Astrocyte (in vitro differentiated cells and primary cell): ENCODE measurements around the gene ETV6. TPM values are rescaled to one million over a fixed set of nuclear protein-coding genes. Genes with fewer than 3 reads are reported as not detected.

Experiments used
- DNase-seq: peaks from one replicate; pipeline ENCODE4 v3.0.0-alpha.2; 2010; ENCODE audit warnings: low read depth
- FAIRE-seq: peaks from 2 replicates; lab custom pipeline; 2011; peaks lifted over from hg19 to GRCh38; lab: Jason Lieb, UNC
- H2AFZ ChIP-seq: 2 replicates; pipeline ENCODE4 v1.6.0; 2012; ENCODE audit warnings: low read depth, low read length, inconsistent platforms
- H3K27ac ChIP-seq: 2 replicates; pipeline ENCODE4 v1.5.1; 2011; ENCODE audit warnings: low read depth, low read length, inconsistent platforms
- H3K27me3 ChIP-seq: 2 replicates; pipeline ENCODE4 v1.6.0; 2011; ENCODE audit warnings: low read length, inconsistent platforms; ENCODE audit not compliant: insufficient read depth
- H3K36me3 ChIP-seq: 2 replicates; pipeline ENCODE4 v1.5.1; 2011; ENCODE audit warnings: low read length, inconsistent platforms; ENCODE audit not compliant: insufficient read depth
- H3K4me1 ChIP-seq: 2 replicates; pipeline ENCODE4 v1.5.1; 2011; ENCODE audit warnings: low read length, inconsistent platforms; ENCODE audit not compliant: insufficient read depth
- H3K4me2 ChIP-seq: 2 replicates; pipeline ENCODE4 v1.6.0; 2012; ENCODE audit warnings: low read length, inconsistent platforms
- H3K4me3 ChIP-seq: 2 replicates; pipeline ENCODE4 v1.5.1; 2011; ENCODE audit warnings: low read depth, mild to moderate bottlenecking, low read length, inconsistent platforms; ENCODE audit not compliant: insufficient read depth
- H3K79me2 ChIP-seq: 2 replicates; pipeline ENCODE4 v1.6.0; 2012; ENCODE audit warnings: mild to moderate bottlenecking, low read length, inconsistent platforms; ENCODE audit not compliant: insufficient read depth
- H3K9ac ChIP-seq: 2 replicates; pipeline ENCODE4 v1.6.0; 2012; ENCODE audit warnings: mild to moderate bottlenecking, low read length, inconsistent platforms
- H3K9me3 ChIP-seq: 2 replicates; pipeline ENCODE4 v1.5.1; 2012; ENCODE audit warnings: low read depth, mild to moderate bottlenecking, low read length, inconsistent platforms; ENCODE audit not compliant: insufficient read depth
- H4K20me1 ChIP-seq: 2 replicates; pipeline ENCODE4 v1.6.0; 2012; ENCODE audit warnings: low read length, inconsistent platforms; ENCODE audit not compliant: insufficient read depth
- H3K27ac Mint-ChIP-seq: one replicate; pipeline ENCODE4 v1.8.0; 2021; ENCODE audit warnings: mild to moderate bottlenecking, mixed read lengths; ENCODE audit not compliant: unreplicated experiment
- H3K27me3 Mint-ChIP-seq: one replicate; pipeline ENCODE4 v1.8.0; 2021; ENCODE audit warnings: low read depth, mixed read lengths; ENCODE audit not compliant: unreplicated experiment
- H3K36me3 Mint-ChIP-seq: one replicate; pipeline ENCODE4 v1.8.0; 2021; ENCODE audit warnings: low read depth, mixed read lengths; ENCODE audit not compliant: unreplicated experiment
- H3K4me1 Mint-ChIP-seq: one replicate; pipeline ENCODE4 v1.8.0; 2021; ENCODE audit warnings: low read depth, mixed read lengths; ENCODE audit not compliant: unreplicated experiment
- H3K4me3 Mint-ChIP-seq: one replicate; pipeline ENCODE4 v1.8.0; 2021; ENCODE audit warnings: mild to moderate bottlenecking, moderate library complexity, mixed read lengths; ENCODE audit not compliant: unreplicated experiment
- H3K9me3 Mint-ChIP-seq: one replicate; pipeline ENCODE4 v1.8.0; 2021; ENCODE audit warnings: mild to moderate bottlenecking, mixed read lengths; ENCODE audit not compliant: unreplicated experiment
- CTCF ChIP-seq: IDR thresholded peaks from 2 replicates; pipeline ENCODE4 v1.5.1; 2011; ENCODE audit warnings: low read depth, mild to moderate bottlenecking, inconsistent platforms, low read length, moderate library complexity; ENCODE audit not compliant: insufficient read depth
- EZH2 ChIP-seq: IDR thresholded peaks from 2 replicates; pipeline ENCODE4 v1.6.1; 2012; ENCODE audit warnings: mild to moderate bottlenecking, low read length, inconsistent platforms; ENCODE audit not compliant: insufficient read depth
- total RNA-seq: library from RNA; stranded (reverse); gene quantifications from 2 replicates; pipeline ENCODE4 v1.2.1, GENCODE V29; 2021

The ETV6 gene
- total RNA-seq, 1 donor from 2014 or later = 41.2 TPM

DNA sequence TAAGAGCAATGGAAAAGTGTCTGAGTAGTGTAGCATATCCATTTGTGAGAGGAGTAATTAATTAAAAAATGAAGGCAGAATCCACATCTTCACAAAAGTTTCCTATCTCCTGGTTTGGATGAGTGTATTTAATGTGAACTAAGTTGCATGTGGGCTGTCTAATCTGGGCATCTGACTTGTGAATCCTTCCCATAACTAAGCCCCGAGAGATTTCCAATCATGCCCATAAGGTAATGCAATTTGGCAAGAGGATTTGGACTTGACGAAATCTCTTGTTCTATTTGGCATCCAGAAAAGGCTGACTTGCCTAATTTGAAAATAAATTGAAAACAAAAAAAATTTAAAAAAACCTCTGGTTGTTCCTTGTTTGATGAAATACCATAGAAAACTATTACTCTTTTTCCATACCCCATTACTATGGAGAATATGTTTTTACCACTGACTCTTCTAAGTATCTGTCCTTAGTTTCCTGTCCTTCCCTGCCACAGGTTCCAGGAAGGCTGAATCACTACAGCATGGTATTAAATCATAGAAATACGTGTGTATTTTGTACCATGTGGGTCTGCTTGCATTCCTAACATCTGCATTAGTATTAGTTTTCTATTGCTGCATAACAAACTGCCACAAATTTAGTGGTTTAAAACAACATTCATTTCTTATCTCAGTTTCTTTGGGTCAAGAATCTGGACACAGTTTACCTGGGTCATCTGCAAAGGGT lies 48.4 kb downstream of the ETV6 start:
- Mint-ChIP-seq H3K27me3 (no peaks in the 10 kb centered on the region), H3K36me3 (peaks cover 3% of the 10 kb centered on the region), H3K4me1 (peaks cover 34% of the 10 kb centered on the region), H3K9me3 (no peaks in the 10 kb centered on the region), H3K27ac (no peak overlapping the region), H3K4me3 (no peak overlapping the region)
- H3K4me2 ChIP-seq = peak overlapping the region; percentile 7
- H3K27me3 ChIP-seq = no peaks in the 10 kb centered on the region
- H4K20me1 ChIP-seq = peaks cover 79% of the 10 kb centered on the region
- H3K36me3 ChIP-seq = no peaks in the 10 kb centered on the region
- no peak for TF ChIP-seq EZH2
- H3K79me2 ChIP-seq = peaks cover 97% of the 10 kb centered on the region
- H3K9ac ChIP-seq = peak overlapping the region; percentile 6
- H3K9me3 ChIP-seq = no peaks in the 10 kb centered on the region
- peak overlapping the region; percentile 15 for H3K27ac ChIP-seq
- DNase-seq (peak; percentile 73), FAIRE-seq (peak; percentile 43)
- H2AFZ ChIP-seq = no peak overlapping the region
- H3K4me1 ChIP-seq = peaks cover 16% of the 10 kb centered on the region
- H3K4me3 ChIP-seq = no peak overlapping the region

DNA sequence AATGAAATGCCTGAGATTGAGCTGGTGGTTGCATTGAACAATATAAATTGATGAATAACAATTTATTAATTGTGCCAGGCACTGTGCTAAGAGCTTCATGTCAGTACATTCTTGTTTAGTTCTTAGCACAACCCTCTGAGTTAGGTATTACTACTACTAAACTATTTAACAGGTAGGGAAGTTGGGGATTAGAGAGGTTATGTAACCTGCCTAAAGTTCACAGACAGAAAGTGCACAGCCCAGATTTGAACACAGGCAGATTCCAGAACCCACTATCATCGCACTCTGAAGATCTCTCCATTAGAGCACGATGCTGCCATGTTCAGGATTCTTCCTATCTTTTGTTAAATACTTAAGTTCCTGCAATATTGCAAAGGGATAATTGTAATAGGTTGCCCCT lies 49.3 kb downstream of the ETV6 start:
- Mint-ChIP-seq H3K4me3 (no peak overlapping the region), H3K27me3 (no peaks in the 10 kb centered on the region), H3K27ac (no peak overlapping the region), H3K9me3 (no peaks in the 10 kb centered on the region), H3K4me1 (peaks cover 34% of the 10 kb centered on the region), H3K36me3 (peaks cover 3% of the 10 kb centered on the region)
- TF ChIP-seq EZH2 = no peak
- TF ChIP-seq CTCF = no peak
- no peak for DNase-seq
- no peaks in the 10 kb centered on the region for H3K27me3 ChIP-seq
- no peak overlapping the region for H3K27ac ChIP-seq
- peaks cover 16% of the 10 kb centered on the region for H3K4me1 ChIP-seq
- no peak overlapping the region for H3K4me3 ChIP-seq
- no peak overlapping the region for H3K4me2 ChIP-seq
- peaks cover 72% of the 10 kb centered on the region for H4K20me1 ChIP-seq
- no peaks in the 10 kb centered on the region for H3K9me3 ChIP-seq
- no peaks in the 10 kb centered on the region for H3K36me3 ChIP-seq
- no peak overlapping the region for H3K9ac ChIP-seq
- peak; percentile 20 for FAIRE-seq
- H3K79me2 ChIP-seq = peaks cover 98% of the 10 kb centered on the region
- no peak overlapping the region for H2AFZ ChIP-seq

- Histone ChIP-seq H4K20me1 (peaks cover 56% of the 10 kb centered on the region), H3K4me3 (no peak overlapping the region), H3K27me3 (no peaks in the 10 kb centered on the region), H3K36me3 (no peaks in the 10 kb centered on the region), H3K79me2 (peaks cover 96% of the 10 kb centered on the region), H3K4me1 (peaks cover 22% of the 10 kb centered on the region), H2AFZ (no peak overlapping the region), H3K27ac (no peak overlapping the region), H3K9ac (no peak overlapping the region), H3K9me3 (no peaks in the 10 kb centered on the region), H3K4me2 (no peak overlapping the region)
- FAIRE-seq = no peak
- H3K4me3 Mint-ChIP-seq = no peak overlapping the region
- H3K36me3 Mint-ChIP-seq = peaks cover 6% of the 10 kb centered on the region
- no peak for DNase-seq
- peak overlapping the region; percentile 67 for H3K27ac Mint-ChIP-seq
- H3K9me3 Mint-ChIP-seq = no peaks in the 10 kb centered on the region
- peaks cover 36% of the 10 kb centered on the region for H3K4me1 Mint-ChIP-seq
- no peak for TF ChIP-seq EZH2
- TF ChIP-seq CTCF = no peak
- no peaks in the 10 kb centered on the region for H3K27me3 Mint-ChIP-seq
Measured at GRCh38 chr12:11701433-11701832, 52.0 kb downstream of the ETV6 start.
